Measurements from ENCODE around the gene TUG1.

GRCh38 chr22:30933457-30933856 lies 35.6 kb upstream of the TUG1 start:
- TF ChIP-seq CTCF (conservative IDR thresholded peaks at IDR 0.05; ENCODE audit: low read length) (no peak), EZH2phosphoT487 (IDR thresholded peaks at IDR 0.05; ENCODE audit: borderline replicate concordance) (no peak)
